Body of pancreas (tissue), 4 donors: ENCODE data around the gene RAB9A. TPM values are rescaled to one million over a fixed set of nuclear protein-coding genes. Genes with fewer than 3 reads are reported as not detected.

ENCODE experiments used
- ATAC-seq: fragments of 150-250 bp; one replicate; pipeline ENCODE4 v1.9.1; 2016
- DNase-seq, 4 donors: peaks; one replicate each; pipeline ENCODE4 v3.0.0-alpha.2; 2019
- H3K27ac ChIP-seq, 4 donors: fragments of 200-600 bp; sonication (generic); 1 replicate in 3 of 4; 2 replicates in 1 of 4; pipeline versions ENCODE4 v1.5.1 to v1.6.1; 2016 to 2019; ENCODE audit warnings: mild to moderate bottlenecking in 1 of 4, mixed read lengths in 1 of 4, moderate library complexity in 1 of 4
- H3K27me3 ChIP-seq, 2 donors: fragments of 200-600 bp; sonication (generic); one replicate each; pipeline ENCODE4 v1.6.0; 2016; ENCODE audit warnings: mild to moderate bottlenecking in 1 of 2
- H3K36me3 ChIP-seq, 2 donors: fragments of 200-600 bp; sonication (generic); replicated peaks in 1 of 2; 2 replicates each; pipeline ENCODE4 v1.5.1; 2016; ENCODE audit warnings: low read depth in 2 of 2; ENCODE audit not compliant: insufficient read depth in 1 of 2
- H3K4me1 ChIP-seq: fragments of 200-600 bp; sonication (generic); one replicate; pipeline ENCODE4 v1.6.0; 2016
- H3K4me3 ChIP-seq, 2 donors: fragments of 200-600 bp; sonication (generic); 1 replicate in 1 of 2; 2 replicates in 1 of 2; pipeline ENCODE4 v1.5.1; 2016 to 2019
- H3K9me3 ChIP-seq, 3 donors: fragments of 200-600 bp; sonication (generic); 1 replicate in 2 of 3; 2 replicates in 1 of 3; pipeline ENCODE4 v1.5.1; 2016
- POLR2A ChIP-seq, 3 donors: fragments of 450-650 bp; IDR thresholded peaks; one replicate each; pipeline ENCODE4 v1.6.1; 2016; ENCODE audit warnings: antibody characterized with exemption in 3 of 3, mild to moderate bottlenecking in 2 of 3
- WGBS, 2 donors: methylation state at CpG; one replicate each; pipeline ENCODE4 v1.1.5; 2017; 5-methylcytosine and 5-hydroxymethylcytosine counted together
- intact Hi-C: fragments of 100-400 bp; cut with DNase I; formaldehyde crosslinking; loops from one replicate; pipeline ENCODE4 v1.15.1; 2023
- total RNA-seq, 2 donors: library from RNA; depleted of rRNA; stranded (reverse); fragments of >200 nt; gene quantifications; one replicate each; pipeline ENCODE4 v1.1.0, GENCODE V29; 2016
- TF ChIP-seq, protein P1 (sequence below), 7 experiments: fragments of 450-650 bp in 4 of 7; fragments of 200-600 bp in 3 of 7; sonication (generic) in 3 of 7; IDR thresholded peaks; one replicate each; pipeline ENCODE4 v1.5.1; 2016 to 2019; ENCODE audit warnings: antibody characterized with exemption in 7 of 7

RAB9A gene
- total RNA-seq, 2 donors from 2014 or later = 14.3 to 15.5 TPM

GRCh38 chrX:13697455-13697854, 8.5 kb downstream of the RAB9A start:
- no peaks in the 10 kb centered on the region for H3K36me3 ChIP-seq
- H3K4me3 ChIP-seq = no peak overlapping the region
- DNase-seq (no peak), ATAC-seq (no peak)
- no peak overlapping the region for H3K27ac ChIP-seq
- no peaks in the 10 kb centered on the region for H3K9me3 ChIP-seq
- TF ChIP-seq, protein P1, sequence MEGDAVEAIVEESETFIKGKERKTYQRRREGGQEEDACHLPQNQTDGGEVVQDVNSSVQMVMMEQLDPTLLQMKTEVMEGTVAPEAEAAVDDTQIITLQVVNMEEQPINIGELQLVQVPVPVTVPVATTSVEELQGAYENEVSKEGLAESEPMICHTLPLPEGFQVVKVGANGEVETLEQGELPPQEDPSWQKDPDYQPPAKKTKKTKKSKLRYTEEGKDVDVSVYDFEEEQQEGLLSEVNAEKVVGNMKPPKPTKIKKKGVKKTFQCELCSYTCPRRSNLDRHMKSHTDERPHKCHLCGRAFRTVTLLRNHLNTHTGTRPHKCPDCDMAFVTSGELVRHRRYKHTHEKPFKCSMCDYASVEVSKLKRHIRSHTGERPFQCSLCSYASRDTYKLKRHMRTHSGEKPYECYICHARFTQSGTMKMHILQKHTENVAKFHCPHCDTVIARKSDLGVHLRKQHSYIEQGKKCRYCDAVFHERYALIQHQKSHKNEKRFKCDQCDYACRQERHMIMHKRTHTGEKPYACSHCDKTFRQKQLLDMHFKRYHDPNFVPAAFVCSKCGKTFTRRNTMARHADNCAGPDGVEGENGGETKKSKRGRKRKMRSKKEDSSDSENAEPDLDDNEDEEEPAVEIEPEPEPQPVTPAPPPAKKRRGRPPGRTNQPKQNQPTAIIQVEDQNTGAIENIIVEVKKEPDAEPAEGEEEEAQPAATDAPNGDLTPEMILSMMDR (IDR thresholded peaks at IDR 0.05) = no peak
- H3K4me1 ChIP-seq = peaks cover 73% of the 10 kb centered on the region
- H3K27me3 ChIP-seq = no peaks in the 10 kb centered on the region
- WGBS, 2 donors = 71 to 97% methylated on average over 2 of the region's 2 CpGs
- intact Hi-C loops = no loop called here

DNA sequence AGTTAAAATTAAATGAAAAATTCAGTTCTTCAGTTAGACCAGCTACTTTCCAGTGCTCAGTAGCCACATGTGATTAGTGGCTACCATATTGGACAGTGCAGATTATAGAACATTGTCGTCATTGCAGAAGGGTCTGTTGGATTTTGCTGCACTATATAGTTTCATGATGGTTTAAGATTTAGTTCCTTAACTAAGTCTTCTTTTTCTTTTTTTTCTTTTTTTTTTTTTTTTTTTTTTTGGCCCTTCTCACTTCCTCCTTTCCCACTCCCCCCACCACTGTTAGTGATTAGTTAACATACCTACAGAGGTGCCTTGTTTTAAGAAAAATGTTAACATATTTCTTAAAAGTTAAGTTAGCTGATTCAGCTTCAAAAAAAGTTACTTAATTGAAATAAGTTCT, 9.0 kb downstream of the RAB9A start:
- intact Hi-C loops = no loop called here
- Histone ChIP-seq H3K4me3 (no peak overlapping the region), H3K4me1 (peaks cover 72% of the 10 kb centered on the region), H3K36me3 (no peaks in the 10 kb centered on the region), H3K27ac (no peak overlapping the region), H3K9me3 (no peaks in the 10 kb centered on the region), H3K27me3 (no peaks in the 10 kb centered on the region)
- TF ChIP-seq, protein P1 (IDR thresholded peaks at IDR 0.05) = no peak
- no peak for TF ChIP-seq POLR2A (IDR thresholded peaks at IDR 0.05)
- ATAC-seq (no peak), DNase-seq (no peak)
- WGBS, 2 donors = 90 to 93% methylated on average over 1 of the region's 1 CpG

- ATAC-seq (no peak), DNase-seq (no peak)
- intact Hi-C loops = no loop called here
- peaks cover 73% of the 10 kb centered on the region for H3K4me1 ChIP-seq
- no peaks in the 10 kb centered on the region for H3K27me3 ChIP-seq
- no peaks in the 10 kb centered on the region for H3K36me3 ChIP-seq
- peak overlapping the region in 2 of 4 donors; percentile 6 to 41 for H3K27ac ChIP-seq
- H3K9me3 ChIP-seq = no peaks in the 10 kb centered on the region
- 35 to 41% methylated on average over 1 of the region's 1 CpG for WGBS, 2 donors
- no peak overlapping the region for H3K4me3 ChIP-seq
- TF ChIP-seq, protein P1 (IDR thresholded peaks at IDR 0.05) = no peak
- TF ChIP-seq POLR2A (IDR thresholded peaks at IDR 0.05) = no peak
These were observed 9.5 kb downstream of the RAB9A start for GRCh38 chrX:13698432-13698831.

DNA sequence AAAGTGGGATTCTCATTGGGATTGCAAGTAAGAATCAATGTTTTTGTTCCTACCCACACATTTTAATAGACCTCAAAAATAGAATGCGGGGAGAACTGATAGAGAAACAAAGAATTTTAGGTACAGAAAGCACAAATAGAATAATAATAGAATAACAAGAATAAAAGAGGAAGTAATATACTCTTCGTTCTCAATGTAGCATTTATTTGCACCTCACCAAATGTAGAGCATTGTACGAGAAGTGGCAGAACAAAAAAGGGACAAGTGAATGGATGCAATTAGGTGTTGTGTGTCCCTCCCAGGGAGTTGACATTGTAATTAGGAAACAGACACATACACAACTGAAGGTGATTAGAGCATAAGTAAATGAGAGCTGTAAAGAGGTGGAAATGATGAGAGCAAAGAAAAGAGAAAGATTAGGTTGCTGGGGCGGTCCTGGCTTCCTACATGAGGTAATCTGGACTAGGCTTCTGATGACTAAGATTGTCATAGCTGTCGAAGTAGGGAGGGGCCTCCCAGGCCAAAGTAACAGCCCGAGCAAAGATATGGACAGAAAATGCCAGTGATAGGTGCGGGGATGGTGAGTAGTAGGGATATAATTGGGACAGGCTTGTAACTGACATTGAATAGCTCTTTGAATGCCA, 10.4 kb downstream of the RAB9A start:
- peak overlapping the region in 1 of 4 donors; percentile 41 for H3K27ac ChIP-seq
- H3K36me3 ChIP-seq = no peaks in the 10 kb centered on the region
- no peak overlapping the region for H3K4me3 ChIP-seq
- no peak for TF ChIP-seq POLR2A (IDR thresholded peaks at IDR 0.05)
- TF ChIP-seq, protein P1 (IDR thresholded peaks at IDR 0.05) = no peak
- H3K9me3 ChIP-seq = no peaks in the 10 kb centered on the region
- intact Hi-C loops = no loop called here
- ATAC-seq (peak; percentile 60), DNase-seq (peak in 2 of 4 donors; percentile 13 to 24)
- no peaks in the 10 kb centered on the region for H3K27me3 ChIP-seq
- WGBS, 2 donors = 36 to 51% methylated on average over 7 of the region's 7 CpGs
- H3K4me1 ChIP-seq = peaks cover 71% of the 10 kb centered on the region

- 18 to 28% methylated on average over 4 of the region's 4 CpGs for WGBS, 2 donors
- intact Hi-C loops = no loop called here
- TF ChIP-seq POLR2A (IDR thresholded peaks at IDR 0.05) = no peak
- TF ChIP-seq, protein P1 (IDR thresholded peaks at IDR 0.05) = no peak
- no peak for DNase-seq
- Histone ChIP-seq H3K4me1 (peaks cover 60% of the 10 kb centered on the region), H3K36me3 (no peaks in the 10 kb centered on the region), H3K9me3 (no peaks in the 10 kb centered on the region), H3K27me3 (no peaks in the 10 kb centered on the region), H3K4me3 (no peak overlapping the region), H3K27ac (peak overlapping the region in 1 of 4 donors; percentile 41)
- no peak for ATAC-seq
These were observed 11.5 kb downstream of the RAB9A start for GRCh38 chrX:13700380-13700779.
